Bronchial epithelial cell (primary cell): ENCODE measurements around the gene ZNRF4. TPM values are rescaled to one million over a fixed set of nuclear protein-coding genes. Genes with fewer than 3 reads are reported as not detected.
A peak's percentile ranks its signal among the peaks of the same experiment; 100 is the strongest.

ENCODE experiments used
- DNase-seq: peaks from one replicate; pipeline ENCODE4 v3.0.0-alpha.2; 2010; ENCODE audit warnings: low read depth
- FAIRE-seq: peaks from 2 replicates; lab custom pipeline; 2011; peaks lifted over from hg19 to GRCh38; lab: Jason Lieb, UNC
- H3K27me3 ChIP-seq: 2 replicates; pipeline ENCODE4 v1.5.1; 2011; ENCODE audit warnings: low read length; ENCODE audit not compliant: control insufficient read depth, insufficient read depth
- H3K36me3 ChIP-seq: 2 replicates; pipeline ENCODE4 v1.5.1; 2011; ENCODE audit warnings: low read length; ENCODE audit not compliant: control insufficient read depth, insufficient read depth
- H3K4me3 ChIP-seq: 2 replicates; pipeline ENCODE4 v1.5.1; 2011; ENCODE audit warnings: mild to moderate bottlenecking, low read depth, low read length, control low read depth
- CTCF ChIP-seq: IDR thresholded peaks from 2 replicates; pipeline ENCODE4 v1.5.1; 2011; ENCODE audit warnings: mild to moderate bottlenecking, moderate library complexity, low read length, control low read depth, inconsistent platforms; ENCODE audit not compliant: insufficient read depth, severe bottlenecking
- total RNA-seq: library from RNA; depleted of rRNA; stranded (reverse); fragments of >200 nt; gene quantifications from 2 replicates; pipeline ENCODE4 v1.2.1, GENCODE V29; 2014

Gene ZNRF4
- total RNA-seq, 1 donor from 2014 or later, result not detected

- TF ChIP-seq CTCF, result no peak
- Histone ChIP-seq H3K27me3 (peaks cover 7% of the 10 kb centered on the region), H3K4me3 (no peak overlapping the region), H3K36me3 (no peaks in the 10 kb centered on the region)
- FAIRE-seq, result no peak
- DNase-seq, result no peak
These were observed 23.2 kb downstream of the ZNRF4 start for GRCh38 chr19:5478241-5478924.

GRCh38 chr19:5478925-5479588, 23.8 kb downstream of the ZNRF4 start:
- peaks cover 7% of the 10 kb centered on the region for H3K27me3 ChIP-seq
- no peak overlapping the region for H3K4me3 ChIP-seq
- no peaks in the 10 kb centered on the region for H3K36me3 ChIP-seq
- DNase-seq, result no peak
- TF ChIP-seq CTCF, result no peak
- FAIRE-seq, result peak; percentile 36

GRCh38 chr19:5479958-5480357, 24.7 kb downstream of the ZNRF4 start:
- DNase-seq (no peak), FAIRE-seq (no peak)
- no peak for TF ChIP-seq CTCF
- no peaks in the 10 kb centered on the region for H3K36me3 ChIP-seq
- H3K4me3 ChIP-seq, result no peak overlapping the region
- peaks cover 10% of the 10 kb centered on the region for H3K27me3 ChIP-seq

DNA sequence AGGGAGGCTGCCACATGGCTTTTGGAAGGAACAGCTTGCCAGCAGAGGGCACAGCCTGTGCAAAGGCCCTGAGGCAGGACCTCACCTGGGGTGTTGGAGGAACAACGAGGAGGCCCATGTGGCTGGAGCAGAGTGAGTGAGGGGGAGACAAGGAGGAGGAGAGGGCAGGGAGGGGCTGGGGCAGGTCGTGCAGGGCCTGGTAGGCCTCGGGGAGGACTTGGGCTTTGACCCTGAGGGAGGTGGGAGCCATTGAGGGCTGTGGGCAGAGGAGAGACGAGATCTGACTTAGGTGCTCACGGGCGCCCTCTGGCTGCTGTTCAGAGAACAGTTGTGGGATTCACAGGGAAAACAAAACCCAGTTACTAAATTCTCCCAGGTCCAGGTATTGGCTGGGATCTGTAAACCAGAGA, 25.2 kb downstream of the ZNRF4 start:
- H3K36me3 ChIP-seq, result no peaks in the 10 kb centered on the region
- TF ChIP-seq CTCF, result peak; percentile 58
- H3K27me3 ChIP-seq, result peaks cover 10% of the 10 kb centered on the region
- H3K4me3 ChIP-seq, result no peak overlapping the region
- DNase-seq (peak; percentile 16), FAIRE-seq (no peak)

- FAIRE-seq, result no peak
- no peak overlapping the region for H3K4me3 ChIP-seq
- H3K36me3 ChIP-seq, result no peaks in the 10 kb centered on the region
- peaks cover 10% of the 10 kb centered on the region for H3K27me3 ChIP-seq
- no peak for TF ChIP-seq CTCF
- no peak for DNase-seq
These were observed 26.7 kb downstream of the ZNRF4 start for GRCh38 chr19:5481957-5482356.
